ENCODE measurements around the gene SRRM3.
"Not testable (repeated sequence)": the region's sequence is repeated elsewhere in the genome, so short reads cannot be mapped to it uniquely, and the experiment has no call there.

SRRM3 gene

GRCh38 chr7:76201732-76202665 lies at the start of gene SRRM3:
TSS of gene SRRM3 (plus strand) at chr7:76201896. CDS start at chr7:76235067, 33,171 bp downstream.
- DNase-seq (ENCODE audit: low spot score): peak; percentile 70

GRCh38 chr7:76151932-76152331 lies 49.8 kb upstream of the SRRM3 start:
- no peak for DNase-seq (ENCODE audit: low spot score)

GRCh38 chr7:76153571-76154230 lies 48.0 kb upstream of the SRRM3 start:
- not testable (repeated sequence) for DNase-seq (ENCODE audit: low spot score)

- DNase-seq (ENCODE audit: low spot score): no peak
These were observed 45.8 kb upstream of the SRRM3 start for GRCh38 chr7:76155938-76156337.

- not testable (repeated sequence) for DNase-seq (ENCODE audit: low spot score)
These were observed 44.6 kb upstream of the SRRM3 start for GRCh38 chr7:76156992-76157685.

- DNase-seq (ENCODE audit: low spot score): not testable (repeated sequence)
These were observed 43.3 kb upstream of the SRRM3 start for GRCh38 chr7:76158416-76158815.

GRCh38 chr7:76162416-76163170 lies 39.1 kb upstream of the SRRM3 start:
- not testable (repeated sequence) for DNase-seq (ENCODE audit: low spot score)

- DNase-seq (ENCODE audit: low spot score): not testable (repeated sequence)
These were observed 37.9 kb upstream of the SRRM3 start for GRCh38 chr7:76163812-76164211.

- no peak for DNase-seq (ENCODE audit: low spot score)
These were observed 36.4 kb upstream of the SRRM3 start for GRCh38 chr7:76165106-76165972.

GRCh38 chr7:76165973-76166403 lies 35.7 kb upstream of the SRRM3 start:
- no peak for DNase-seq (ENCODE audit: low spot score)

GRCh38 chr7:76166404-76167255 lies 35.1 kb upstream of the SRRM3 start:
- peak; percentile 90 for DNase-seq (ENCODE audit: low spot score)

- DNase-seq (ENCODE audit: low spot score): no peak
These were observed 28.0 kb upstream of the SRRM3 start for GRCh38 chr7:76173566-76174205.

GRCh38 chr7:76176951-76177350 lies 24.7 kb upstream of the SRRM3 start:
- DNase-seq (ENCODE audit: low spot score): not testable (repeated sequence)

- no peak for DNase-seq (ENCODE audit: low spot score)
These were observed 22.0 kb upstream of the SRRM3 start for GRCh38 chr7:76179686-76180085.

GRCh38 chr7:76182225-76182960 lies 19.3 kb upstream of the SRRM3 start:
- DNase-seq (ENCODE audit: low spot score): no peak

GRCh38 chr7:76185187-76185896 lies 16.4 kb upstream of the SRRM3 start:
- no peak for DNase-seq (ENCODE audit: low spot score)

GRCh38 chr7:76187272-76187671 lies 14.4 kb upstream of the SRRM3 start:
- DNase-seq (ENCODE audit: low spot score): no peak

- no peak for DNase-seq (ENCODE audit: low spot score)
These were observed 12.4 kb upstream of the SRRM3 start for GRCh38 chr7:76189276-76189675.
